Panc1 (cell line): Measurements from ENCODE around the gene AKIRIN2. TPM values are rescaled to one million over a fixed set of nuclear protein-coding genes. Genes with fewer than 3 reads are reported as not detected.
A peak's percentile ranks its signal among the peaks of the same experiment; 100 is the strongest.

ENCODE experiments used
- ATAC-seq: fragments of 200-7000 bp; cut with Tn5 transposase; 2 replicates; pipeline ENCODE4 v1.9.1; 2020; ENCODE audit warnings: mild to moderate bottlenecking, moderate library complexity
- BruUV-seq: library from RNA; stranded (reverse); fragments of 400-500 nt; replicated peaks from 2 replicates; lab custom pipeline; 2021; lab: Mats Ljungman, UMichigan
- CTCF ChIA-PET: fragments of 300-600 bp; sonication (Branson Sonifier 250); formaldehyde crosslinking; loops from one replicate; lab custom pipeline; 2022; ENCODE audit warnings: antibody characterized with exemption; lab: Charles Lee
- POLR2A ChIA-PET: fragments of 300-600 bp; sonication (Branson Sonifier 250); formaldehyde crosslinking; loops from one replicate; lab custom pipeline; 2022; ENCODE audit warnings: antibody characterized with exemption; lab: Charles Lee
- DNase-seq: peaks from one replicate; pipeline ENCODE4 v3.0.0-alpha.2; 2010; ENCODE audit warnings: low read depth, low spot score
- H3K27ac ChIP-seq: 2 replicates; pipeline ENCODE4 v1.5.1; 2011; ENCODE audit warnings: mild to moderate bottlenecking, low read length, inconsistent platforms
- H3K27me3 ChIP-seq: fragments of 200-500 bp; sonication (Bioruptor generic); 2 replicates; pipeline ENCODE4 v1.6.0; 2014; ENCODE audit warnings: low read length, inconsistent platforms; ENCODE audit not compliant: control insufficient read depth, insufficient read depth
- H3K36me3 ChIP-seq: fragments of 200-500 bp; sonication (Bioruptor generic); 2 replicates; pipeline ENCODE4 v1.5.1; 2014; ENCODE audit warnings: inconsistent platforms, mild to moderate bottlenecking, low read length, moderate library complexity; ENCODE audit not compliant: control insufficient read depth, insufficient read depth
- H3K4me1 ChIP-seq: 2 replicates; pipeline ENCODE4 v1.5.1; 2011; ENCODE audit warnings: inconsistent platforms, mild to moderate bottlenecking, low read length, moderate library complexity; ENCODE audit not compliant: control insufficient read depth, insufficient read depth
- H3K4me3 ChIP-seq, 2 experiments: 2 replicates each; pipeline ENCODE4 v1.5.1; 2011 to 2012; ENCODE audit warnings: low read depth in 2 of 2, low read length in 2 of 2, mild to moderate bottlenecking in 2 of 2, inconsistent platforms in 1 of 2, moderate library complexity in 1 of 2
- H3K9me3 ChIP-seq: fragments of 200-500 bp; sonication (Bioruptor generic); 2 replicates; pipeline ENCODE4 v1.5.1; 2014; ENCODE audit warnings: low read depth, mild to moderate bottlenecking, inconsistent platforms, low read length, moderate library complexity; ENCODE audit not compliant: control insufficient read depth, insufficient read depth
- POLR2AphosphoS5 ChIP-seq: IDR thresholded peaks from 2 replicates; pipeline ENCODE4 v1.6.1; 2012; ENCODE audit warnings: mild to moderate bottlenecking, low read depth, low read length, moderate library complexity
- SIN3A ChIP-seq: IDR thresholded peaks from 2 replicates; pipeline ENCODE4 v1.6.1; 2012; ENCODE audit warnings: low read depth, mild to moderate bottlenecking, low read length, moderate library complexity, borderline replicate concordance; ENCODE audit not compliant: insufficient read depth
- TCF7L2 ChIP-seq: IDR thresholded peaks from 2 replicates; pipeline ENCODE4 v1.6.1; 2011; ENCODE audit warnings: mild to moderate bottlenecking, low read depth, low read length, inconsistent platforms
- in situ Hi-C: cut with HindIII; loops from 2 replicates; pipeline ENCODE4 v1.10.0; 2016; ENCODE audit warnings: low sequenced_read_pairs, low pct_unique_long_range_greater_than_20kb
- intact Hi-C: fragments of 100-400 bp; cut with micrococcal nuclease; formaldehyde crosslinking; loops from one replicate; pipeline ENCODE4 v1.10.0; 2022; ENCODE audit not compliant: unreplicated experiment
- total RNA-seq: library from RNA; stranded (reverse); gene quantifications from one replicate; pipeline ENCODE4 v1.2.1, GENCODE V29; 2021; ENCODE audit not compliant: unreplicated experiment
- TF ChIP-seq, protein P1 (sequence below), 2 experiments: IDR thresholded peaks; 2 replicates each; pipeline ENCODE4 v1.6.1; 2011 to 2012; ENCODE audit warnings: low read depth in 2 of 2, control low read depth in 1 of 2, low read length in 1 of 2, mild to moderate bottlenecking in 1 of 2, moderate library complexity in 1 of 2; ENCODE audit not compliant: insufficient read depth in 1 of 2
- TF ChIP-seq, protein P2 (sequence below): fragments of 450-650 bp; IDR thresholded peaks from 2 replicates; pipeline ENCODE4 v1.5.1; 2017; ENCODE audit warnings: mild to moderate bottlenecking

Gene AKIRIN2
- total RNA-seq, 1 experiment from 2014 or later, result 47.6 TPM

DNA sequence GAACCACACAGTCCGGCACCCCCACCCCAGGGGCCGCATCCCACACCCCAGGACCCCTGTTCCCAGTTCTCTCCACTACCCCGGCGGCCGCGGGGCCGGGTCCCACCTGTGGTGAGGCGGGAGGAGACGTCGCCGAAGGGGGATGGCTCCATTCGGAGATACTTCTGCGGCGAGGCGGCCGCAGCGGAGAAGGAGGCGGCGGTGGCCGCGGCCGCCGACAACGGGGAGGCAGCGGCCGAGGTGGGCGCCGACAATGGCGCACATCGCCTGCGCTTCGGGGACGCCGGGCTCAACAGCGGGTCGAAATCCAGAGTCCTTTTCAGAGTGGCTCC lies 723 bp downstream of the AKIRIN2 start:
- intact Hi-C loops, result no loop called here
- Histone ChIP-seq H3K27ac (peak overlapping the region; percentile 94), H3K4me1 (peaks cover 23% of the 10 kb centered on the region), H3K9me3 (no peaks in the 10 kb centered on the region), H3K27me3 (no peaks in the 10 kb centered on the region), H3K4me3 (peak overlapping the region; percentile 77 to 89), H3K36me3 (no peaks in the 10 kb centered on the region; the same call in 1 of the 2 replicates)
- POLR2A ChIA-PET, result interaction anchor here (0.6 to 1.2 kb wide), 2 partner anchors 22 to 29 kb away, joined by 3 to 6 read pairs; no protein-coding TSS in a partner anchor
- TF ChIP-seq TCF7L2 (no peak), POLR2AphosphoS5 (no peak), SIN3A (no peak)
- TF ChIP-seq, protein P1, sequence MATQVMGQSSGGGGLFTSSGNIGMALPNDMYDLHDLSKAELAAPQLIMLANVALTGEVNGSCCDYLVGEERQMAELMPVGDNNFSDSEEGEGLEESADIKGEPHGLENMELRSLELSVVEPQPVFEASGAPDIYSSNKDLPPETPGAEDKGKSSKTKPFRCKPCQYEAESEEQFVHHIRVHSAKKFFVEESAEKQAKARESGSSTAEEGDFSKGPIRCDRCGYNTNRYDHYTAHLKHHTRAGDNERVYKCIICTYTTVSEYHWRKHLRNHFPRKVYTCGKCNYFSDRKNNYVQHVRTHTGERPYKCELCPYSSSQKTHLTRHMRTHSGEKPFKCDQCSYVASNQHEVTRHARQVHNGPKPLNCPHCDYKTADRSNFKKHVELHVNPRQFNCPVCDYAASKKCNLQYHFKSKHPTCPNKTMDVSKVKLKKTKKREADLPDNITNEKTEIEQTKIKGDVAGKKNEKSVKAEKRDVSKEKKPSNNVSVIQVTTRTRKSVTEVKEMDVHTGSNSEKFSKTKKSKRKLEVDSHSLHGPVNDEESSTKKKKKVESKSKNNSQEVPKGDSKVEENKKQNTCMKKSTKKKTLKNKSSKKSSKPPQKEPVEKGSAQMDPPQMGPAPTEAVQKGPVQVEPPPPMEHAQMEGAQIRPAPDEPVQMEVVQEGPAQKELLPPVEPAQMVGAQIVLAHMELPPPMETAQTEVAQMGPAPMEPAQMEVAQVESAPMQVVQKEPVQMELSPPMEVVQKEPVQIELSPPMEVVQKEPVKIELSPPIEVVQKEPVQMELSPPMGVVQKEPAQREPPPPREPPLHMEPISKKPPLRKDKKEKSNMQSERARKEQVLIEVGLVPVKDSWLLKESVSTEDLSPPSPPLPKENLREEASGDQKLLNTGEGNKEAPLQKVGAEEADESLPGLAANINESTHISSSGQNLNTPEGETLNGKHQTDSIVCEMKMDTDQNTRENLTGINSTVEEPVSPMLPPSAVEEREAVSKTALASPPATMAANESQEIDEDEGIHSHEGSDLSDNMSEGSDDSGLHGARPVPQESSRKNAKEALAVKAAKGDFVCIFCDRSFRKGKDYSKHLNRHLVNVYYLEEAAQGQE (IDR thresholded peaks at IDR 0.05; ENCODE audit: insufficient read depth in 1 of 2, low read depth in 2 of 2, low read length in 1 of 2), result no peak
- TF ChIP-seq, protein P2, sequence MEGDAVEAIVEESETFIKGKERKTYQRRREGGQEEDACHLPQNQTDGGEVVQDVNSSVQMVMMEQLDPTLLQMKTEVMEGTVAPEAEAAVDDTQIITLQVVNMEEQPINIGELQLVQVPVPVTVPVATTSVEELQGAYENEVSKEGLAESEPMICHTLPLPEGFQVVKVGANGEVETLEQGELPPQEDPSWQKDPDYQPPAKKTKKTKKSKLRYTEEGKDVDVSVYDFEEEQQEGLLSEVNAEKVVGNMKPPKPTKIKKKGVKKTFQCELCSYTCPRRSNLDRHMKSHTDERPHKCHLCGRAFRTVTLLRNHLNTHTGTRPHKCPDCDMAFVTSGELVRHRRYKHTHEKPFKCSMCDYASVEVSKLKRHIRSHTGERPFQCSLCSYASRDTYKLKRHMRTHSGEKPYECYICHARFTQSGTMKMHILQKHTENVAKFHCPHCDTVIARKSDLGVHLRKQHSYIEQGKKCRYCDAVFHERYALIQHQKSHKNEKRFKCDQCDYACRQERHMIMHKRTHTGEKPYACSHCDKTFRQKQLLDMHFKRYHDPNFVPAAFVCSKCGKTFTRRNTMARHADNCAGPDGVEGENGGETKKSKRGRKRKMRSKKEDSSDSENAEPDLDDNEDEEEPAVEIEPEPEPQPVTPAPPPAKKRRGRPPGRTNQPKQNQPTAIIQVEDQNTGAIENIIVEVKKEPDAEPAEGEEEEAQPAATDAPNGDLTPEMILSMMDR, result no peak
- CTCF ChIA-PET, result no interaction called here
- BruUV-seq, result no TSS peak
- ATAC-seq, result no peak
- no peak for DNase-seq
- in situ Hi-C loops, result no loop called here

DNA sequence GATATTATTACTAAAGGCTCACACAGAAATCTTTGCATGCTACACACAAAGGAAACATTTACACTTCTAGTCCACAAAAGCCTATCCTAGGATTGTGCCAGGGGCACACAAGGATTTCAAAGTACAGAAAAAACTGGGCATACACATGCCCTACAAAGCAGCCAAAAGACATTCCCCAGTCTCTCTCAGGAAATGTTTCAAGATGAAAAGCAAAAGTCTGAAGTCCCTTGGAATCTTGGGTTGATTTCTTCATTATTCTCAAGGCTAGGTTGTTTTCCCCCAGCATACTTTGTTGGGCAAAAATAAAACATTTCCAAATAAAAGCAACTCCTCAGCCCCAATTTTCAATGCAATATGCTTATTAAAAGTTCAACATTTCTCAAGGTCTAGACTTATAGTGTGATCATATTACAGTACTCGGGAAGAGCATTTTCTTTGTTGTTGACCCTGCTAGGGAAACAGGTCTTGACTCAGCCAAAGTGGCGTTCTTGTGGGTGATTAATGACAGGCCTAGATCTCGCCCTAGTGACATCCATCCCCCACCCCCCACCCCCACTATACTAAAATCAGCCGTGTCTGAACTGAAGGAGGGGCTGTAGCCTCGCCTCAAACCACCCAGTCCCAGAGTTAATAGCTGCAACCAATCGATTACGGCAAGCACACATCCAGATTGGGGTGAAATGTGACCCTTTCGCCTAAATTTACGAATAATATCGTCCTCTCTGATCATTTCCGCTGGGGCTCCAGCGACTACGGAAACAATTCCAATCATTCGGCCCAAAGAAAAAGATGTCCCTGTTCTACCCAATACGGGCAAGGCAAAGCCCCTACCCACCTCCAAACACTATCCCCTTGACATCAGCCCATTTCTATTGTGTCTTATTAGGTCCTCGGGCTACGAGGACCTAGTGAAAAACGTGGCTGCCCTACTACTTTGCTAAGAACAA lies 1.4 kb downstream of the AKIRIN2 start:
- intact Hi-C loops (no loop called here), in situ Hi-C loops (no loop called here)
- H3K4me1 ChIP-seq, result peaks cover 25% of the 10 kb centered on the region
- CTCF ChIA-PET, result no interaction called here
- no peaks in the 10 kb centered on the region for H3K27me3 ChIP-seq
- H3K36me3 ChIP-seq, result no peaks in the 10 kb centered on the region; the same call in 1 of the 2 replicates
- POLR2A ChIA-PET, result interaction anchor here (0.7 kb wide), 1 partner anchor 39 kb away, joined by 3 read pairs; no protein-coding TSS in a partner anchor
- DNase-seq (no peak), ATAC-seq (no peak; the same call in 1 of the 2 replicates)
- H3K9me3 ChIP-seq, result no peaks in the 10 kb centered on the region
- BruUV-seq, result TSS peak; percentile 77
- H3K27ac ChIP-seq, result peak overlapping the region; percentile 94
- TF ChIP-seq SIN3A (no peak), POLR2AphosphoS5 (no peak), TCF7L2 (no peak)
- TF ChIP-seq, protein P2, result no peak
- TF ChIP-seq, protein P1 (IDR thresholded peaks at IDR 0.05; ENCODE audit: insufficient read depth in 1 of 2, low read depth in 2 of 2, low read length in 1 of 2), result no peak
- peak overlapping the region; percentile 77 to 89 for H3K4me3 ChIP-seq
